Chondrocyte (in vitro differentiated cells): ENCODE measurements around the gene RAB27B. TPM values are rescaled to one million over a fixed set of nuclear protein-coding genes. Genes with fewer than 3 reads are reported as not detected.

Source experiments
- DNase-seq: peaks from one replicate; pipeline ENCODE4 v3.0.0; 2021; ENCODE audit warnings: mixed read lengths, low spot score
- H3K27ac Mint-ChIP-seq: one replicate; pipeline ENCODE4 v1.8.0; 2021; ENCODE audit warnings: mild to moderate bottlenecking, moderate library complexity, mixed read lengths; ENCODE audit not compliant: unreplicated experiment
- H3K27me3 Mint-ChIP-seq: 2 replicates; pipeline ENCODE4 v1.8.0; 2021; ENCODE audit warnings: low read depth, mixed read lengths
- H3K36me3 Mint-ChIP-seq: 2 replicates; pipeline ENCODE4 v1.8.0; 2021; ENCODE audit warnings: low read depth, mixed read lengths
- H3K4me1 Mint-ChIP-seq: 2 replicates; pipeline ENCODE4 v1.8.0; 2021; ENCODE audit warnings: low read depth, mild to moderate bottlenecking, mixed read lengths
- H3K4me3 Mint-ChIP-seq: one replicate; pipeline ENCODE4 v1.8.0; 2021; ENCODE audit warnings: mild to moderate bottlenecking, moderate library complexity, mixed read lengths; ENCODE audit not compliant: unreplicated experiment
- H3K9me3 Mint-ChIP-seq: 2 replicates; pipeline ENCODE4 v1.8.0; 2021; ENCODE audit warnings: low read depth, mixed read lengths
- total RNA-seq: library from RNA; stranded (reverse); gene quantifications from 3 replicates; pipeline ENCODE4 v1.2.1, GENCODE V29; 2021
- TF ChIP-seq, protein P1 (sequence below): fragments of 200-600 bp; sonication (generic); IDR thresholded peaks from 2 replicates; pipeline ENCODE4 v1.5.0; 2021; ENCODE audit warnings: antibody characterized with exemption, mild to moderate bottlenecking, moderate library complexity

The RAB27B gene
- total RNA-seq, 1 donor from 2014 or later = 0.20 TPM

DNA sequence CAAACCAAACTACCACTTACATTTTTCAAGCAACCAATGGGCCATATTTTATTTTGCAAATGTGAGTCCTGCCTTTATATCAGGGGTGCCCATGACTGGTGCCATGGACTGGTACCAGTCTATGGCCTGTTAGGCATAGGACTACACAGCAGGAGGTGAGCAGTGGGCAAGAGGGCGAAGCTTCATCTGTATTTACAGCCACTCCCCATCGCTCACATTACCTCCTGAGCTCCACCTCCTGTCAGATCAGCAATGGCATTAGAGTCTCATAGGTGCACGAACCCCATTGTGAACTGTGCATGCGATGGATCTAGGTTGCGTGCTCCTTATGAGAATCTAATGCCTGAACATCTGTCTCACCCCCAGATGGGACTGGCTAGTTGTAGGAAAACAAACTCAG is 77.4 kb downstream of the RAB27B start:
- no peak for DNase-seq
- H3K27me3 Mint-ChIP-seq = peaks cover 14% of the 10 kb centered on the region

DNA sequence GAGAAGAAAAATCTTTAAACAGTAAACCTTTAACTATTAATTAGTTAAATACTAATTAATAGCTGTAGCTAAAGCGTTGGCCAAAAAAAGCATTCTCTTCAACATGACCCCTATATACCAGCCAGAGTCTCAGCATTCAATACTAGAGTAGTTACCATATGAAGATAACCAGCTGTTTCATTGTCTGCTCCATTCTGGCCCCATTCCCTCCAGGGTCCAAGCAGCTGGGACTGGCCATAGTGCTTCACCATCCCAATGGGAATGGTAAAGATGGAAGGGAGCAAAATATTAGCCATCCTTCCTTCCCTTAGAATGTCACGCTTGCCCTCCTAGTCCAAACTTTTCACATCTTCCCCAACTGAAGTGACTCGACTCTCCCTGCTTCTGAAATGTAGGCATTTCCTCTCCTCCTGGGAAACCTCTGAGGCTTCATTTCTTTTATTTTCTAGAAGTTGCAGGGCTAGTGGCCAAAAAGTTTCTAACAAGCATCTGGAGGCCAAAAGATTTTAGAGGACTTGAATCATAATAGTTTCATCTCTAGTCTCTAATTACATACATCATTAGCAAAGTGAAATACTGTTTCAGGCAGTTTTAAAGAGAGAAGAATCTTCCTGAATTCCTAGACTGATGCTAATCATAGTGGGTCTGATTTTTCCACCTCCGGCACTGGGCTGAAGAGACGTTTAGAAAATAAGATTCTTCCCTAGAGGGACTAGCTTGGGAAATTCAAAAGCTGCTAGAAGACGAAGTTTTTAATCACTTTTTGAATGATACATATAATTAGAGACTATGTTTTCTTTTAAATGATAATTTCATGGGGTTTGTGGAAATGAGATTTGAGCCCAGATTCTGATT is 78.3 kb downstream of the RAB27B start:
- peaks cover 8% of the 10 kb centered on the region for H3K4me1 Mint-ChIP-seq
- TF ChIP-seq, protein P1, sequence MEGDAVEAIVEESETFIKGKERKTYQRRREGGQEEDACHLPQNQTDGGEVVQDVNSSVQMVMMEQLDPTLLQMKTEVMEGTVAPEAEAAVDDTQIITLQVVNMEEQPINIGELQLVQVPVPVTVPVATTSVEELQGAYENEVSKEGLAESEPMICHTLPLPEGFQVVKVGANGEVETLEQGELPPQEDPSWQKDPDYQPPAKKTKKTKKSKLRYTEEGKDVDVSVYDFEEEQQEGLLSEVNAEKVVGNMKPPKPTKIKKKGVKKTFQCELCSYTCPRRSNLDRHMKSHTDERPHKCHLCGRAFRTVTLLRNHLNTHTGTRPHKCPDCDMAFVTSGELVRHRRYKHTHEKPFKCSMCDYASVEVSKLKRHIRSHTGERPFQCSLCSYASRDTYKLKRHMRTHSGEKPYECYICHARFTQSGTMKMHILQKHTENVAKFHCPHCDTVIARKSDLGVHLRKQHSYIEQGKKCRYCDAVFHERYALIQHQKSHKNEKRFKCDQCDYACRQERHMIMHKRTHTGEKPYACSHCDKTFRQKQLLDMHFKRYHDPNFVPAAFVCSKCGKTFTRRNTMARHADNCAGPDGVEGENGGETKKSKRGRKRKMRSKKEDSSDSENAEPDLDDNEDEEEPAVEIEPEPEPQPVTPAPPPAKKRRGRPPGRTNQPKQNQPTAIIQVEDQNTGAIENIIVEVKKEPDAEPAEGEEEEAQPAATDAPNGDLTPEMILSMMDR = no peak
- no peak for DNase-seq
- H3K27me3 Mint-ChIP-seq = peaks cover 14% of the 10 kb centered on the region
- no peaks in the 10 kb centered on the region for H3K9me3 Mint-ChIP-seq
- H3K4me3 Mint-ChIP-seq = no peak overlapping the region
- no peak overlapping the region for H3K27ac Mint-ChIP-seq
- no peaks in the 10 kb centered on the region for H3K36me3 Mint-ChIP-seq

More for the DNA sequence above, 77.4 kb downstream of the RAB27B start:
- Mint-ChIP-seq H3K4me3 (no peak overlapping the region), H3K4me1 (peaks cover 8% of the 10 kb centered on the region), H3K36me3 (no peaks in the 10 kb centered on the region), H3K27ac (no peak overlapping the region), H3K9me3 (no peaks in the 10 kb centered on the region)
- TF ChIP-seq, protein P1 = no peak

DNA sequence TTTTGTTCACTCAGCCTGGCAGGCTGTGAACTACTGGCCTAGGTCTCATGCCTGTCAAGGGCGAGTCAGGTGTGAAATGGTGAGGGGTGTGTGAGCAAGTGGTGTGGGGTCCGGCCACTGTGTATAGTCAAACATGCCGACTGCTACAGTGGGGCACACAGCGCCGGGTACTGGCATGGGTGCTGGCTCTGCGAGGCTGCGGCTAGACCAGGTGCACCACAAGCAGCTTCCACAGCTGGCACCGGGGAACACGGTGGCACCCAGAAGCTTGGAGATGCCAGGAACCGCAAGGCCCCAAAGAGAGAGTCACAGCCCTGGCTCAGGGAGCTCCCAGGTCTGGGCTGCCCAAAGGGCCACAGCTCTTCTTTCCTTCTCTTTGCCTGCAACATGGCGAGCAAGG is 81.3 kb downstream of the RAB27B start:
- H3K27ac Mint-ChIP-seq = no peak overlapping the region
- TF ChIP-seq, protein P1 = no peak
- no peak for DNase-seq
- peaks cover 16% of the 10 kb centered on the region for H3K27me3 Mint-ChIP-seq
- H3K36me3 Mint-ChIP-seq = no peaks in the 10 kb centered on the region
- H3K9me3 Mint-ChIP-seq = no peaks in the 10 kb centered on the region
- no peaks in the 10 kb centered on the region for H3K4me1 Mint-ChIP-seq
- no peak overlapping the region for H3K4me3 Mint-ChIP-seq

DNA sequence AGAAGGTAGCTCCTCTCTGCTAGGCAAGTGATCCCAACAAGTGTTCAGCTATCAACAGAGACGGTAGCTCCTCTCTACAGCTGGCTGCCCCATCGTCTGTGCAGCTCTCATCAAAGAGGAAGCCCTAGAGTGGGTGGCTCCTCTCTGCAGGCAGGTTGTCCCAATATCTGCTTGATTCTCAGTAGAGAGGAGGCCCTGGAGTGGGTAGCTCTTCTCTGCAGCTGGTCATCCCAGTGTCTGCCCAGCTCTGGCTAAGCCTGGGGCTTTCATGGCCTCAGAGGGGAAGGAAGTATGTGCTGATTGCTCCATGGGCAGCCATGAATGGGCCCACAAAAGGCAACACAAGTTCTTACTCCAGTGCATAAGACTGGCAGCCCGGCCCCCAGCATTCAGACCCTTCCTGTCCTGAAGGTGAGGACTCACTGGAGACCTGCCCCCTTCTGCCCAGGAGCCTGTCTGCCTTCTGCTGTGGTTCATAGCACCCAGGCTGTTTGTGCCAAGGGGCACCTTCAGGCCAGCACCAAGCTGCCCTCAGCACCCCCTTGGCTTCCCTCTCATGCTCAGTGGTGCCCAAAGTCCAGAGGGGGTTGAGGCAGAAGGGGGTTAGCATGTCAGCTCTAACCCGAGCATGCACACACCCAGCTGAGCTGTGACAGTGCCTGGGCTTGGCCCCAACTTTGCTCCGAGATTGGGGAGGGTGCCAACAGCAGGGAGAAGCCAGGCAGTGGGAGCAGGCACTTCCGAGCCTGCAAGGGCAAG is 82.1 kb downstream of the RAB27B start:
- no peak for DNase-seq
- no peaks in the 10 kb centered on the region for H3K4me1 Mint-ChIP-seq
- H3K9me3 Mint-ChIP-seq = no peaks in the 10 kb centered on the region
- H3K4me3 Mint-ChIP-seq = no peak overlapping the region
- peaks cover 16% of the 10 kb centered on the region for H3K27me3 Mint-ChIP-seq
- H3K27ac Mint-ChIP-seq = no peak overlapping the region
- TF ChIP-seq, protein P1 = no peak
- H3K36me3 Mint-ChIP-seq = no peaks in the 10 kb centered on the region

DNA sequence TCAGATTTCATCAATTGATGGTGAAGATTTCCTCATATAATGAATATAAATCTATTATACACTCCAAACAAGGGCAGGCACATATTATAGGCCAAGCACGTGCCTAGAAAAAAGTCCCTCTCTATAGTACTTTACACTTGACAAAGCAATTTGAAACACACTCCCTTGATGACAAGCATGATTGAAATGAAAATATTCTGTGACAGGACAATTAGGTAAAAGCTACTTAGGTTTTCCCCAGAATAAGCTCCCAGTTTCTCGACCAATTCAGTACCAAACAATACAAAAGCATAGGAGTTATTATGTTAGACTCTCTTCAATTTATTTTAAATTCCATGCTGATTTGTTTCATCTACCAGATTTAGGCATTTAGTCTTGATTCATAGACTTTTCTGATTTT is 83.3 kb downstream of the RAB27B start:
- no peak for DNase-seq

More for the DNA sequence above, 83.3 kb downstream of the RAB27B start:
- Mint-ChIP-seq H3K36me3 (no peaks in the 10 kb centered on the region), H3K4me3 (no peak overlapping the region), H3K4me1 (no peaks in the 10 kb centered on the region), H3K27me3 (peaks cover 14% of the 10 kb centered on the region), H3K27ac (no peak overlapping the region), H3K9me3 (no peaks in the 10 kb centered on the region)
- TF ChIP-seq, protein P1 = no peak
